Central memory CD8-positive, alpha-beta T cell (primary cell): ENCODE measurements around the gene ACBD6.
"Not testable (repeated sequence)": the region's sequence is repeated elsewhere in the genome, so short reads cannot be mapped to it uniquely, and the experiment has no call there.

Experiments
- ATAC-seq: fragments of 150-1000 bp; cut with Tn5 transposase; replicated peaks from 2 replicates; pipeline ENCODE4 v1.10.0; 2022; ENCODE audit warnings: mild to moderate bottlenecking, moderate FRiP score, moderate number of reproducible peaks; ENCODE audit not compliant: poor library complexity, severe bottlenecking; ENCODE audit errors: extremely low read depth
- DNase-seq, 2 donors: peaks; one replicate each; pipeline ENCODE4 v3.0.0; 2021; ENCODE audit warnings: low spot score in 2 of 2
- H3K27ac Mint-ChIP-seq: one replicate; pipeline ENCODE4 v1.8.0; 2022; ENCODE audit warnings: low read depth, mild to moderate bottlenecking, moderate library complexity, mixed read lengths
- H3K27me3 Mint-ChIP-seq: one replicate; pipeline ENCODE4 v1.8.0; 2022; ENCODE audit warnings: mixed read lengths
- H3K36me3 Mint-ChIP-seq: one replicate; pipeline ENCODE4 v1.8.0; 2022; ENCODE audit warnings: mild to moderate bottlenecking, moderate library complexity, mixed read lengths; ENCODE audit not compliant: insufficient read depth
- H3K4me1 Mint-ChIP-seq: one replicate; pipeline ENCODE4 v1.8.0; 2022; ENCODE audit warnings: mixed read lengths
- H3K4me3 Mint-ChIP-seq: one replicate; pipeline ENCODE4 v1.8.0; 2022; ENCODE audit warnings: mild to moderate bottlenecking, moderate library complexity, mixed read lengths
- H3K9me3 Mint-ChIP-seq: one replicate; pipeline ENCODE4 v1.8.0; 2022; ENCODE audit warnings: mixed read lengths

ACBD6 gene

GRCh38 chr1:180502361-180503279 is at the start of gene ACBD6:
ACBD6 (minus strand) TSS chr1:180502577; CDS start chr1:180502266, 311 bp downstream.
- peak; percentile 92 for ATAC-seq
- no peaks in the 10 kb centered on the region for H3K27me3 Mint-ChIP-seq
- peaks cover 8% of the 10 kb centered on the region for H3K36me3 Mint-ChIP-seq
- no peaks in the 10 kb centered on the region for H3K9me3 Mint-ChIP-seq
- H3K27ac Mint-ChIP-seq: peak within 1 kb of the TSS; percentile 90
- H3K4me1 Mint-ChIP-seq: peaks cover 25% of the 10 kb centered on the region
- H3K4me3 Mint-ChIP-seq: peak within 1 kb of the TSS; percentile 95
- peak; percentile 77 to 81 for DNase-seq

DNA sequence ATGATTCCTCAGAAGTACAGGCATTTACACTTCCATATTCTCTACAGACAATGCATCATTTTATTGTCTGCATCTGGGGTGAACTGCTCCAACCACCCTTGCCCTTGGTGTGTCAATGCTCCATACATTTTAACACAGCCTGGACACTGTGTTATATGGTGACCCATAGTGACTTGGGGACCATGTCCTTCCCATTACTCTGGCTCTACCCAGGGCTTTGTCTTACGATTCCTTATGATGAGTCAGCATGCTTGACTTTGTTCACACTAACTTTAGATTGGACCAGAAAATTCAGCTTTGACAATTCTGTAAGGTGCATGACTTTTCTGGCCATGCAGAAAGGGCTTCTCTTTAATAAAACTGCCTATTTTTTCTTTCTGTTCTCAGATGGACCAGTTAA is 49.6 kb upstream of the ACBD6 start:
- no peak for ATAC-seq
- peaks cover 26% of the 10 kb centered on the region for H3K27me3 Mint-ChIP-seq
- H3K9me3 Mint-ChIP-seq: no peaks in the 10 kb centered on the region
- peaks cover 1% of the 10 kb centered on the region for H3K36me3 Mint-ChIP-seq
- no peaks in the 10 kb centered on the region for H3K4me1 Mint-ChIP-seq
- no peak overlapping the region for H3K4me3 Mint-ChIP-seq
- H3K27ac Mint-ChIP-seq: no peak overlapping the region
- DNase-seq: no peak

DNA sequence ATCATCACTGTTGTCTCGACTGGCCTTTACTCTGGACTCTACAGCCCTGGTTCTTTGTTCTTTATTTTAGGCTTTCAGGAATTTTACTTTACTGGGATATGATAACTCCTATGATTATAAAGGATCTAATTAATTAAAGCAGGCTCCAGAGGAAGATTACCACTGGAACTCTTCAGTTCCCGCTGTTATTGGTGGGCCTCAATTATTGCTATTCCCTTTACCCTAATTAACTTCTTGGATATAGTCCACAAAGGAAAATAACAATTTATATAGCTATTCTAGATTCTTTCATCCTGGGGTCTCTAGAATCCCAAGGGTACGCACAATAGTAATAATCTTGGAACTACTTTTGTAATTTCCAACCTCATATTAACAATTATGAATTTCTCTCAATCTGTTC is 47.9 kb upstream of the ACBD6 start:
- H3K36me3 Mint-ChIP-seq: peaks cover 1% of the 10 kb centered on the region
- no peak overlapping the region for H3K27ac Mint-ChIP-seq
- H3K4me3 Mint-ChIP-seq: no peak overlapping the region
- no peak for DNase-seq
- H3K9me3 Mint-ChIP-seq: no peaks in the 10 kb centered on the region
- no peaks in the 10 kb centered on the region for H3K4me1 Mint-ChIP-seq
- peaks cover 11% of the 10 kb centered on the region for H3K27me3 Mint-ChIP-seq
- ATAC-seq: no peak

DNA sequence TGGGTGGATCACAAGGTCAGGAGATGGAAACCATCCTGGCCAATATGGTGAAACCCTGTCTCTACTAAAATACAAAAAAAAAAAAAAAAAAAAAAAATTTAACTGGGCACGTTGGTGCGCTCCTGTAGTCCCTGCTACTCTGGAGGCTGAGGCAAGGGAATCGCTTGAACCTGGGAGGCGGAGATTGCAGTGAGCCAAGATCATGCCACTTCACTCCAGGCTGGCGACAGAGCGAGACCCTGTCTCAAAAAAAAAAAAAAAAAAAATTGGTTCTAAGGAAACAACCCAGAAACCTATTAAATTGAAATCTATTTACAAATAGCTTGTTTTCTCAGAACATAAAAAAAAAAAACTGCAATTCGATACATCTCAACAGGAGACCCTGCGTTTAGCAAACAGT is 47.4 kb upstream of the ACBD6 start:
- ATAC-seq, H3K36me3 Mint-ChIP-seq, H3K9me3 Mint-ChIP-seq, H3K4me1 Mint-ChIP-seq, H3K27ac Mint-ChIP-seq, DNase-seq, H3K4me3 Mint-ChIP-seq: not testable (repeated sequence)
- peaks cover 15% of the 10 kb centered on the region for H3K27me3 Mint-ChIP-seq

DNA sequence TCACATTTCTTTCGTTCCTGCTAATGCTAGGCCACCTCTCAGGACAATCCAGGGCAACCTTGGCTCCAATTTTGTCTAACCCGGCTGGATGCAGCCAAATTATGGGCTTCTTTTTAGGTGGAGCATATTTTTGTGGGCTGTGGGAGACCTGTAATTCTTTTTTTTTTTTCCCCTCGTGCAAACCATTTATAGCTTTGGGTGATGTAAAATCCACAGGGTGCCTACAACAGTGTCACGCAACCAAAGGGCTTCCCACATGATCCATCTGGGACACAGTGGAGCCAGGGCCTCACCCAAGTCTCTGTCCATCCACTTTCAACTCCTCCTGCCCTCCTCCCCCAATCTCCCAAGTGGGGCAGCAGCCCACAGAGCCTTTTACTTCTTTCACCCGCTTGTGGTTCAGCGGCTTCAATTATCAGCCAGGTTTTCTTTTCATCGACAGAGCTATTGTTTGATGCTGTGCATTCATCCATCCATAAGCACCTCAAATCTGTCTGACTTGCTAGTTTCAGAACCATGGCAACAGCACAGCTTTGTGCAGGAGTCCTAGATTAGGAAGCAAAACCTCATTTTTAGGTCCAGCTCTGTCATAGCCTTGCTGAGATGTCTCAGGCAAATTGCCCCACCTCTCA is 46.4 kb upstream of the ACBD6 start:
- peaks cover 25% of the 10 kb centered on the region for H3K27me3 Mint-ChIP-seq
- no peaks in the 10 kb centered on the region for H3K4me1 Mint-ChIP-seq
- no peak for DNase-seq
- ATAC-seq: no peak
- H3K36me3 Mint-ChIP-seq: peaks cover 1% of the 10 kb centered on the region
- H3K27ac Mint-ChIP-seq: no peak overlapping the region
- H3K9me3 Mint-ChIP-seq: no peaks in the 10 kb centered on the region
- no peak overlapping the region for H3K4me3 Mint-ChIP-seq

DNA sequence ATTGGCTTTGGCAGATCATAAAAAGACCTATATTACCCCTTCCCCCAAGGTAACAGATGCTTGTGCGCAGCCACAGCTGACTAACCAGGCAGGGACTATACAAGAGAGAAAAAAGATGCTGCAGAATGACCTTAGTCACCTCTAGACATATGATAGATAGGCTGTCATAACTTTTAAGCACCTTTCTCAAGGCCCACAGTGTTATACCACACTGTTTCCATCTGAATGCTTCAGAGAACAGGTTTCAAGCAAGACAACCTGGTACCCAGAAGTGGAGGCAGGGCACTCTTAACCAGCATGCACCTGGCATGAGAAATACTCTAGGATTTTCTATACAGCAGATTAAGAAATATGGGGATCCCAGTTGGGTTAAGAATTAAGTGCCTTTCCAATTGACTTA is 43.6 kb upstream of the ACBD6 start:
- Mint-ChIP-seq H3K27ac (no peak overlapping the region), H3K9me3 (no peaks in the 10 kb centered on the region), H3K4me3 (no peak overlapping the region), H3K36me3 (peaks cover 1% of the 10 kb centered on the region), H3K27me3 (peaks cover 26% of the 10 kb centered on the region), H3K4me1 (no peaks in the 10 kb centered on the region)
- DNase-seq (no peak), ATAC-seq (no peak)

GRCh38 chr1:180544050-180544449 is 41.7 kb upstream of the ACBD6 start:
- H3K36me3 Mint-ChIP-seq: peaks cover 1% of the 10 kb centered on the region
- H3K27ac Mint-ChIP-seq: no peak overlapping the region
- H3K9me3 Mint-ChIP-seq: no peaks in the 10 kb centered on the region
- H3K4me1 Mint-ChIP-seq: no peaks in the 10 kb centered on the region
- H3K4me3 Mint-ChIP-seq: no peak overlapping the region
- H3K27me3 Mint-ChIP-seq: peaks cover 22% of the 10 kb centered on the region
- ATAC-seq: no peak
- no peak for DNase-seq

GRCh38 chr1:180542838-180543145 is 40.4 kb upstream of the ACBD6 start:
- DNase-seq (no peak), ATAC-seq (no peak)
- Mint-ChIP-seq H3K36me3 (no peaks in the 10 kb centered on the region), H3K9me3 (no peaks in the 10 kb centered on the region), H3K27me3 (peaks cover 16% of the 10 kb centered on the region), H3K4me1 (no peaks in the 10 kb centered on the region), H3K4me3 (no peak overlapping the region), H3K27ac (no peak overlapping the region)

GRCh38 chr1:180542113-180542837 is 39.9 kb upstream of the ACBD6 start:
- Mint-ChIP-seq H3K4me1 (no peaks in the 10 kb centered on the region), H3K36me3 (no peaks in the 10 kb centered on the region), H3K9me3 (no peaks in the 10 kb centered on the region), H3K4me3 (no peak overlapping the region), H3K27me3 (peaks cover 16% of the 10 kb centered on the region), H3K27ac (no peak overlapping the region)
- ATAC-seq (no peak), DNase-seq (no peak)

DNA sequence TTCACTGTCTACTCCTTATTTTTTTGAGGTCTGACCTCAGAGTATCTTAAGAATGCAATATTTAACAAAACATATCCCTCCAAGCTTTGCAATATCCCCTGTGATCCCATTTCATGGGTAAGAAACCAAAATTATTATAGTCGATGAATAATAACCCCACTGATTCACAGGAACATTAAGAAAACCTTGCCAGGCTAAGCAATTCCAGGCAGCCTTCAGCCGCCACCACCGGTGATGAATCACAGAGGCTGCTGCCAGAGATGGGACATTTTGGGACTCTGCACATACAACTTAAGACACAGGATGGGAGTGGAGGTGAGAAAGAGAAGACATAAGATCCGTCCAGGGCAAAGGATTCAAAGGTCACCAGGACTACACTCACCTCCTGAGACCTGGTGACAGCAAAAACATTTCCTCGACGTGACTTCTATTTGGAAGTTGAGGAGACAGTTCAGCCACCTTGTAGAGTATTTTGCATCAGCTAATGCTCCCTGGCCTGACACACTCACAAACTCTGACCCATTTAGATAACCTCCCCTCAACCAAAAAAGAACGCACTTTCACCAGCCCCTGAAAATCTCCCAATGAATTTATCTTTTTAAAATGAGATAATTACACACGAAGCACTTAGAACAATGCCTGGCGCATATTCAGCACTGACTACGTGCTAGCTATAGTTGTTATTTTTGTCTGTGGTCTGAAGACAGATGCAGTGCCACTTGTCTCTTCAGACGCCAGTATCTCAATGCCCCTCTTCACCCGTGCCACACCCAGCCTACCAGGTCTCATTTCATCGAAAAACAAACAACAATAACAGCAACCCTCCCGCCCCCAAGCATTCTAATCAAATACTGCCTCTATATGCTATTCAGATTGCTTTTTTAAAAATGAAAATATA is 38.6 kb upstream of the ACBD6 start:
- no peak for DNase-seq
- Mint-ChIP-seq H3K36me3 (no peaks in the 10 kb centered on the region), H3K27me3 (peaks cover 16% of the 10 kb centered on the region), H3K9me3 (no peaks in the 10 kb centered on the region), H3K4me1 (no peaks in the 10 kb centered on the region), H3K4me3 (no peak overlapping the region), H3K27ac (no peak overlapping the region)
- no peak for ATAC-seq

GRCh38 chr1:180539136-180539535 is 36.8 kb upstream of the ACBD6 start:
- Mint-ChIP-seq H3K4me1 (no peaks in the 10 kb centered on the region), H3K9me3 (no peaks in the 10 kb centered on the region), H3K27ac (no peak overlapping the region), H3K27me3 (peaks cover 20% of the 10 kb centered on the region), H3K36me3 (no peaks in the 10 kb centered on the region), H3K4me3 (no peak overlapping the region)
- ATAC-seq (no peak), DNase-seq (no peak)

DNA sequence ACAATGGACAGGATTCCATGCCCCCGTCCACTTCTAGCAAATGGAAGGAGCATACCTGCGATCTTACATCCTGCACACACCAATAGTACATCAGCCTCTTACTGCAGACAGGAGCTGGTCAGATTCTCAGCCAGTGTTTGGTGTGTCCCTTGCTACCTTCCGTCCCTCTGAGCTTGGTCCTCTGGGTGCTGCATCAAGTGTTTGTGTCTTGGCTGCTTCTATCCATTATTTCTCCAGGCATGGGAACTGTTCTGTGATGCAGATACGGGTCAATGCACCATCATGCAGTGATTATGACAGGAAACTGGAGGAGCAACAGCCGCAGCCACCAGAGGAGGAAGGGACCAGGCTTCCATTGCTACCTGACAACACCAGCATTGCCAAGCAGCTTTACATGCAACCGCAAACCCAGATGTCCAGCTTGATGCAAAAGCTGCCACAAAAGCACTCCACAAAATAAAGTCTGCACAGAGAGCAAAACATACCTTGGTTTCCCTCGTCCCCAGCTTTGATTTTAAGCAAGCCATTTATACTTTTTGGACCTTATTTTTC is 34.5 kb upstream of the ACBD6 start:
- H3K4me3 Mint-ChIP-seq: no peak overlapping the region
- no peaks in the 10 kb centered on the region for H3K9me3 Mint-ChIP-seq
- H3K36me3 Mint-ChIP-seq: no peaks in the 10 kb centered on the region
- no peak overlapping the region for H3K27ac Mint-ChIP-seq
- no peak for DNase-seq
- H3K4me1 Mint-ChIP-seq: no peaks in the 10 kb centered on the region
- ATAC-seq: no peak
- peaks cover 22% of the 10 kb centered on the region for H3K27me3 Mint-ChIP-seq
